Measurements from ENCODE around the gene B3GAT3.
"Not testable (repeated sequence)": the region's sequence is repeated elsewhere in the genome, so short reads cannot be mapped to it uniquely, and the experiment has no call there.

The B3GAT3 gene

DNA sequence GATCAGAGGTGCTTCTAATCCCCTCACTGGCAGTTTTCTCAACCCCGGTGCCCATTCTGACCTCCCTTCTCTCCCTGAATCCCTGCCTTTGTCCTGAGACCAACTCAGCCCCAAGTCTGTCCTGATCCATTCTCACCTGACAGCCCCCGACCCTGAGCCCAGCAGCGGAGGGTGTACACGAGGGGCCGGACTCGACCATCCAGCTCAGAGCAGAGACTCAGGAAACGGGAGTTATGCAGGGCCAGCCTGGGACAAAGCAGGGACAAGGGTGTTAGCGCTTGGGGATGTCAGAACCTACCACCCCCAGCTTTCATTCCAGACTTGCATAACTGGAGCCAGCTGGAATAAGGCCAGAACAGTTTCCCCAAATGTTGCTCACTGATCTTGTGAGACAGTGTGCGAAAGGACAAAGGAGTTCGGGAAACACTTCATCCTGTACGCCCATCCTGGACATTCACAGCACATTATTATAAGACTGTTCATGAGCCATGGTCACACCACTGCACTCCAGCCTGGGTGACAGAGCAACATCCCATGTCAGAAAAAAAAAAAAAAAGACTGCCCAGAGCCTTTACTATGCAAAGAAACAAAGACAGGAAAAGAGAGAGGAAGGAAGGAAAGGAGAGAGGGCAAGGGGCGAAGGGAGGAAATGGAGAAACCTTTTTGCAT is 44.6 kb downstream of the B3GAT3 start:
- no peak for DNase-seq (ENCODE audit: low spot score)

DNA sequence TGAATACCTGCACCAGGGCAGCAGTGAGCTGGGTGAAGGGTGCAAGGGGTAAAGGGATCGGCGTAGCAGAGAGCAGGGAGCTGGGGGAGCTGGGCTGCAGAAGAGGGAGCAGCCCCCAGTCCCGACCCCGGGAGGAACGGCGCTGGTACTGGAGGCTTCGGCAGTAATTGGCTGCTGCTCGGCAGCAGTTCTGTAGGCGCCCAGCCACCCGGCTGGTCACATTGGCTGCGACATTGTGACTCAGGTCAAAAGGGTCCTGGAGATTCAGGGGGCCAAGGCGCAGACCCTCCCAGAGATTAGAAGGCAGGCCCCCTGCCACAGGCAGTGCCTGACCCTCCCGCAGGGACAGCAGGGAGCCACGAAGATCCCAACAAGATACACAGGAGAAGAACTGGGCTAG is 45.9 kb downstream of the B3GAT3 start:
- DNase-seq (ENCODE audit: low spot score), result no peak

DNA sequence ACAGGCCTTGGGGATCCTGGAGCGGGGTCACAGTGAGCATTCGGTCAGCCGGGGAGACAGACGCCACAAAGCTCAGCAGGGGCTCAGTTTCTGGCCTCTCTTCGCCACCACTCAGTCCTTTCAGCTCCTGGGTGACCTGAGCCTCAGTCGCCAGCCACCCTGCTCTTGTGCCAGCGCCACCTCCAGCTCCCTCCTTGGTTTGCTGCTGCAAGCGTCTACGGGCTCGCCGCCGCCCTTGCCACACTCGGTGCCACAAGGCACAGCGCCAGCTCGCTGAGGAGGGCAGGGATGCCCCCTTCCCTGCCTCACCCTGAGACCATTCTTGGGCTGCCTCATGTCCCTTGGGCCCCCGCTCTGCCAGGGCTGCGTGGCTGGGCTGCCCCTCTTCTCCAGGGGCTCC is 46.6 kb downstream of the B3GAT3 start:
- DNase-seq (ENCODE audit: low spot score), result peak; percentile 31

DNA sequence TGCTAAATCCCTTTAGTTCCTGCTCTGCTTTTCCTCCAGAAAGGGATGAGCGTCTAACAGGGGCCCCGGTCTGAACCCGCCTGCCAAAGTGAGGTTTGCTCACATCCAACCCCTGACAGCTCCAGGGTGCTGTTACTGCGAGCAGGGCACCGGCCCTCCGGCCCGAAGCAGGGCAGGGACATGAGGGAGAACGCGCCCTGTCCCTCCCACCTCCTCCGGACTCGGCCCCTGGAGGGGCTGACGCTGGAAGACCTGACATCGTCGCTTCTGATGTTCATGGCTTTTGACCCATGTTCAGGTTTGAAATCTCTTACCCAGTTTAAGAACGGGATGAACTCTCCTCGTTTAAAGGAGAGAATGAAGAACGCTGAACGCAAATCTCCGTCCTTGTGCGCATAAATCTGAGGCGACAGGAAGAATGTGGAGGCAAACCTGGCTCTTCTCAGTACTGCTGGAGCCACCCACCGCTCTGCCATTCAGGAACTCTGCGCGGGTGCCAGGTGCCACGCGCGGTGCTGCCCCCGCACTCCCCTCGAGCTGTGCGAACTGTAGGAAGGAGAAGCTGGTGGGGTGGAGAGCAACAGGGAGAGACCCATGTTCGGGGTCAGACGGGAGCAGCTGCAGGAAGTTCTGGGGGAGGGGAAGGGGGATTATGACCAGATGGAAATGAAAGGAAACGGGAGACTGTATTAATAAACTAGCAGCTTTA is 47.3 kb downstream of the B3GAT3 start:
- peak; percentile 53 for DNase-seq (ENCODE audit: low spot score)

DNA sequence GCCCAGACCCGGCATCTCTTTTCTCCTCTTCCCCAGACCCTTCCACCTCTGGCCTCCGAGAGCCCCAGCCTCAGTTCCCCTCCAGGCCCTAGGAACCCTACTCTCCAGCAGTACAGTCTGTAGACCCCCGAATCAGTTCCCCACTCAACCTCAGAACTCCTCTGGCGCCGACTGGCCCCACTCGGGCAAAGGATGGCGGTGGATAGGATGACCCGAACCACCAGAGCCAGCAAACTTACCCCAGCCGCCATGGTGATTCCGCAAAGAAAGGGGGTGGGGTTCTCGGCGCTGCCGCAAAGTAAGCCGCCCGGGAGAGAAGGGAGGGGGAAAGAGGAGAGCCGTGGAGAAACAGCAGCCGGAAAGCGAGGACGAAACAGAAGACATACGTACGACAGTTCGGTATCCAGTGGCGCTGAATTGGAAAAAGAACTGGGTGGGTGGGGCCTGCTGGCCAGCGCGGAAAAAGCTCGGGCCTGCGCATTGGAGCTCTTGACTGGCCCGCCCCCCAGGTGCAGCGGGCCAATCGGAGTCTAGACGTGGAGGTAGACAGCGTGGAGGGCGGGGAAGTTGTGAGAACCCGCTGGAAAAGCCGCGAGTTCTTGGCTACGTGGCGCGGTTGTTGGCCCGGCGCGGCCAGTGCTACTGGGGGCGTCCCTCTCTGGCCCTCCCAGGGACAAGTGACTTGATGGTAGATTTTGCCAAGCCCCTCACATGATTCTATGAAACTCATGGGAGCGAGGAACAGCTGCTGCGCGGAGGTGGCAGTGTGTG is 48.0 kb downstream of the B3GAT3 start, which contains the start of gene EEF1G:
Gene EEF1G (minus strand): TSS at position 300 of the 771 bp plus-strand sequence. CDS start 49 bp downstream, at position 251.
- peak; percentile 98 for DNase-seq (ENCODE audit: low spot score)

DNA sequence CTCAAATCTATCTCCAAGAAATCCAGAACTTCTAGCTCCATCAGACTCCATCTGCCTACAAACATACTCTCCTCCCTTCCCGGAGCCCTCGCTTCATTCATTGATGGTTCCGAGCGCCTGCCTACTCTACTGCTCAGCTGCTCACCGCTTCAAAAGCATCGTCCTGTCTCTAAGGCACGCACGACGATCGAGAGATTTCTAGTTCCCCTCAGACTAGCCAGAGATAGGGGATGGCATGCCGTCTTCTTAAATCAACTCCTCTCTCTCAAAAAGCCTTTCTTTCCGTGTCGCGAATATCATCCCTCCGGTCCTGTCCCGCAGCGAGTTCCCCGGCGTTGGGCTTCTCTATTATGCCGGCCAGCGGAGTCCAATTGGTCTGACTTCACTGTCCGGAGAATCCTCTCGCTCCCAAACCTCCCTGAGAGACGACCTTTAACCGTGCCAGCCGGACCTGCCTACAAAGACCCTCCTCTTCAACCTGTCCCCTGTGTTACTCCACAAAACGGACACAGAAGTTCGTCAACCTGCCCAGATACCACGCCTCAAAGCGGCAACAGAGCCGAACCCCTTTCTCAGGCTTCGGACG is 48.7 kb downstream of the B3GAT3 start:
- peak; percentile 29 for DNase-seq (ENCODE audit: low spot score)

DNA sequence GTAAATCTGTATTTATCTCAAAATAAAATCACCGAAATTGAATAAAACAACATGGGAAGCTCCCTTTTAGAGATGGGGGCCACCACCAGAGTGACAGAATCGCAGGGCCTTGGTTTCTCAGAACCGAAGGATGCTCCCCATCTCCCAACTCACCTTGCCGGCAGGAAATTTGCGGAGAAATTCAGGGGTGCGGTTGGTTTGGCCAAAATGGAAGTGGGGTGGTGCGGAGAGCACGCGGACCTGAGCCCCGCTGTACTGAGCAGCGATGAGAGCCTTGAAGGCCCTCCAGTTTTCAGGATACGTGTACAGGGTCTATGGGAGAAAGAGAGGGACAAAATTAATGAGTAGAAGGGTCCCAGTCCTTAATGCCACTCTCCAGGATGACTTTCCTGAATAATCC is 49.4 kb downstream of the B3GAT3 start:
- DNase-seq (ENCODE audit: low spot score), result no peak

DNA sequence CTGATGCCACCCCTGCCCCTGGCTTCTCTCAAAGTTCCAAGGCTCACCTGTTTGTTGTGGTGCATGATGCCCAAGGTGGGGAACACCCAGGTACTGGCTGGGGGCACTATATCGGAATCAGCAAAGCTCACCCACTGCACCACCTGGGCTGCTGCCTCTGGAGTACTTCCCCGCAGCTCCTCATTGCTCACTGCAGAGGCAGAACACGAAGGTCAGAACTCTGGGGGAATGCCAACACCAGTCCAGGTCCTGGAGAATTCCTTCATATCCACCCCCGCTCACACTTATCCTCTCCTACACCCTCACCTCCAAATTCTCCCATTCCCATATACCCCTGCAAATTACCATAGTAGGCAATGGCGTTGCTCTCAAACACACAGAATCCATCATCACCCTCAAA is 50.3 kb downstream of the B3GAT3 start:
- DNase-seq (ENCODE audit: low spot score), result not testable (repeated sequence)

DNA sequence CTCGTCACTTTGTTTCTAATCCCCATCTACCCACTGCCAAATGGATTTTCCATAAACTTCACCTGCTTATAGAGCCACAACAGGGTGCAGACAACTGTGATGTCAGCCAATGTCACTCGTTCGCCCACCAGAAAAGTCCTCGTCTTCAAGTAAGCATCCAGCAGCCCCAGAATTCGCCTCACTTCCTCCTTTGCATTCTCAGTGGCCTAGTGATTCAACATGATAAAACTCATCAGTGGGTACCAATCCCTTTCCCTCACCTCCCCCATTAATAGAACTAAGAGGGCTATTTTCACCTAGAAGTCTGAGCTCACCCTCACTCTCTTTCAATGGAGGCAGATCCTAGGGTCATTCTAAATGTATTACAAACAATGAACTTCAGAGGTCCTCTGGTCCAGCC is 50.9 kb downstream of the B3GAT3 start:
- DNase-seq (ENCODE audit: low spot score), result not testable (repeated sequence)

DNA sequence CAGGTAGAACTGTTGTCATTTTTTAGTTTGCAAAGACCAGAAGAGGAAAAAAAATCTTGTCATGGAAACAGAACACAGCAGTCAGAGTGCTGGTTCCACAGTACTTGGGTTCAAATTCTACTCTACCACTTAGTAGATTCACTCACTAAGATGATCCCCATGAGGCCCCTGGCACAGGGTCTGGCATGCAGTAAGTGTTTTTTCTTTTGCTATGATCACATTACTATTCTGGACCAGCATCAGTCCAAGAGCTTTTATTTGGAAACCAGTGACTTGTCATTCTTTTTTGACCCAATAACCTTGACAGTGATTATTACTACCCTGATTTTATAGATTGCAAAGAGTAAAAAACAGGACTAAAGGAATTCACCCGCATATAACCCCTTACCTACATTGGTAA is 52.2 kb downstream of the B3GAT3 start:
- DNase-seq (ENCODE audit: low spot score), result no peak

DNA sequence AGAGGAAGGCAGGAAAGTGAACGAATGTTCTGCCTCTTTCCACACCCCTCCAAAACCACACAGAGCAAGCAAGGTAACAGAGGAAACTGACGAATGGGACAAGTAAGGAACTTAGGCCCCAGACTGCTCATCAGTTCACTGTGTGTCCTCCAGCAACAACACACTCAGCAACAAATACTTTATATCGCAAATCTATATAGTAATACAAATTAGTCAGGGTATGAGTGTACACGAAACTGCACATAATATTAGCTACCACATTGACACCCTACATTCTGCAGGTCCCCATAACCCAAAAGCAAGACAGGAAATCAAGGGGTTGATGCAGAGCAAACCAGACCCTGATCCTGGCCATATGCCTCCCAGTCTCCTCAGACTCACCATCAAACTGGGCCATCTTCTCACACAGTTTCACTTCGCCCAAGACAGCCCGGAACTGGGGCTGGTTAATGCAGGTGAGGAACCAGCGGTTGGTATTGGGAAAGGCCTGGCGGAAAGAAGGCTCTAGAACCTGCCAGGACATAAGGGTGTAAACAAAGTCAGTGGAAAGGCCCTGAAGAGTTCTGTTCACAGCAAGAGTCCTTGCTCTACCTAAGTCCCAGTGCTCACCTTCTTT is 54.7 kb downstream of the B3GAT3 start:
- no peak for DNase-seq (ENCODE audit: low spot score)

DNA sequence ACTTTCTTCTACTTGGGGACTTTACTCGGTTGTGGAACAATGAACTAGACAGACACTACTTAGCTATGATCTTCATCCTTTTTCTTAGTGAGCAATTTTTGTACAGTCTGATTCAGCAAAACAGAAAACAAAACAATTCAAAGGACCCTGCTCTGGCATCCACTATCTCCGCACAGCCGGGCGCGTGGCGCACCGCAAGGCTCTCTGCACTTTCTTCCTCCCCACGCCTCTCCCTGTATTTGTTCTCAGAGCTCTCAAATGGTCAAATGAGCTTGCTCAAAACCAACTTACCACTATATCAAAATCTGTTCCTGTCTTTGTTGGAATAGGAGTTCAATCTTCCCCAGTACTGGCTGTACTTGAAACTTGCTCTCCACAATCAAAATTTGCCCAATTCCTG is 55.5 kb downstream of the B3GAT3 start:
- no peak for DNase-seq (ENCODE audit: low spot score)
